HG03354 (cell line): Measurements from ENCODE around the gene RAI1.

Experiments
- ATAC-seq: cut with Tn5 transposase; IDR thresholded peaks from one replicate; pipeline ENCODE4 v1.9.1; 2021; ENCODE audit warnings: mild to moderate bottlenecking; ENCODE audit not compliant: unreplicated experiment, poor library complexity, severe bottlenecking

Gene RAI1

GRCh38 chr17:17661834-17662385 lies 19.3 kb upstream of the RAI1 start:
- no peak for ATAC-seq

DNA sequence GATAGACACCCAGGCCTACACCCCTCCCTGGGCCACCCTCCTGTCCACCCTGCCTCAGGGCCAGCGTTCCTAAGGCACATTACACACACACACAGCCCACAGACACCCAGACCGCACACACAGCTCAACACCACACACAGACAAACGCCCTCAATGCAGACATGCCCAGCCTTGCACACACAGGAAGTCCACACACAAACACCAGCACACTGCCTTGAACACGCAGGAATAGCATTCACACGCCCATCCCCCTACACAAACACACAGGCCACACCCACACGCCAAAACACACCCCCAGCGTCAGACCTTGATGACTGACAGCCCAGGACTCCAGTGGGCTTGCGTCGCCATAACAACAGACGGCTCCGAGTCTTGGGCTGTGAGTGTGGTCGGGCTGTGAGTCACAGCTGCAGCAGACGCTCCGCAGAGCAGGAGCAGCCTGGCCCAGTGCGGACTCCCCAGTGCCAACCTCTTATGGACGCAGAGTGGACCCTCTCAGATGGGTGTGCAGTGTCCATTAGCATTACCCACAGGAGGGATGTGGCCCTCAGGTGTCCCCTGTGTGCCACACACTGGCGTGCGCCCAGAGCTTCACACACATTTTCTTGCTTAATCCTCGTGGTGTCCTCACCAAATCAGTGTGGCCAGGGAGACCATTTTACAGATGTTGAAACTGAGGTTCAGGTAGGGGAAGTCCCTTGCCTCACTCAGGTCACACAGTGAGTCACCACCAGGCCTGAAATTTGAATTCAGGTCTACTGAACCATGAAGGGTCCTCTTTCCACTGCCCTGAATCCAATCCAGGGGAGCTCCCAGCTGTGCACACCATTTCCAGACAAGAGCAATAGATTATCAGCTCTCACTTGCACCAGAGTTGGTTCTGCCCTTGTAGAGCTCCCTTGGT lies 17.8 kb upstream of the RAI1 start:
- ATAC-seq, result peak; percentile 87

DNA sequence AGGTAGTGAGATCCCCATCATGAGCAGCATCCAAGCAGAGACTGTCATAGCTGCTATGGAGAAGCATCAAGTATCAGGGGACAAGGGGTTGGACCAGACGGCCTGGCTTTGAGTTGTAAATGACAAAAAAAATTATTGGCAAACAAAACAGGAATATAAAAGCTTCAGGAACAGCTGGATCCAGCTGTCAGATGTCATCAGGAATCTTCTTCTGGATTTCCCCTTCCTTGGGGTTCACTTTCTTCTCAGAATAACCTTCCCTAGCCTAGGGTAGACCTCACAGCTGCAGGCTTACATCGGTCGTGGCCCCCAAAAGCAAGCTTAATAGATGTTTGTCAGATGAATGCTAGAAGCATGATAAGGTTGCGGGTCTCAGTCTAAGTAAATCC lies 17.2 kb upstream of the RAI1 start:
- no peak for ATAC-seq

- no peak for ATAC-seq
Observed at GRCh38 chr17:17665255-17665654, 16.0 kb upstream of the RAI1 start.

- ATAC-seq, result no peak
Observed at GRCh38 chr17:17666111-17666714, 15.0 kb upstream of the RAI1 start.

GRCh38 chr17:17667231-17667630 lies 14.0 kb upstream of the RAI1 start:
- no peak for ATAC-seq

- no peak for ATAC-seq
Observed at GRCh38 chr17:17667947-17668346, 13.3 kb upstream of the RAI1 start.

- ATAC-seq, result no peak
Observed at GRCh38 chr17:17668358-17668757, 12.9 kb upstream of the RAI1 start.

GRCh38 chr17:17668775-17669579 lies 12.3 kb upstream of the RAI1 start:
- ATAC-seq, result no peak

DNA sequence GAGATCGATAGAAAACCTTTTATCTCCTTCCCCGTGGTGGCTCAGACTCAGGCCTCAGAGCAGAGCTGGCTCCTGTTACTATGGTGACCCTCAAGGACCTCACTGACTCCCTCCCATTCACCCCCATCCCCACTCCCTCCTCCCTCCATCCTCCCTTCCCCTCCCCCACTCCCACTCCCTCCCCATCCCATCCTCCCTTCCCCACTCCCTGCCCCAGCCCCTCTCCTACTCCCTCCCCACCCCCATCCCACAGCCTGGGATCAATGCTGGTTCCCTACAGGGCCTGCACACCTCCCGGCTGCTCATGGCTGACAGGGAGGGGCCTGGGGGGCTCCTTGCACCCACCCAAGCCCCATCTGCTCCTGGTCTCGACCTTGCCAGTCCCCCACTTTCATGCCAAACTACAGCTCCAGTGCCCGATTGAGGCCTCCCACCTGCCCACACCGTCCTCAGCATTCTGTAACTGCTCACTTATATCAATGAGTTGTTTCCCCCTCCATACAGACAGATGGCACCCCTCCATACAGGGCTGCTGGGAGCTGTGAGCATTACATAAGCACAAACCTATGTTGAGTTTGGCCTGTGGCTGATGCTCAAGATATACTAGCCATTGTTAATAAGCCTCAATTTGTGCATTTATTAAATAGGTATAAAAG lies 11.6 kb upstream of the RAI1 start:
- no peak for ATAC-seq

DNA sequence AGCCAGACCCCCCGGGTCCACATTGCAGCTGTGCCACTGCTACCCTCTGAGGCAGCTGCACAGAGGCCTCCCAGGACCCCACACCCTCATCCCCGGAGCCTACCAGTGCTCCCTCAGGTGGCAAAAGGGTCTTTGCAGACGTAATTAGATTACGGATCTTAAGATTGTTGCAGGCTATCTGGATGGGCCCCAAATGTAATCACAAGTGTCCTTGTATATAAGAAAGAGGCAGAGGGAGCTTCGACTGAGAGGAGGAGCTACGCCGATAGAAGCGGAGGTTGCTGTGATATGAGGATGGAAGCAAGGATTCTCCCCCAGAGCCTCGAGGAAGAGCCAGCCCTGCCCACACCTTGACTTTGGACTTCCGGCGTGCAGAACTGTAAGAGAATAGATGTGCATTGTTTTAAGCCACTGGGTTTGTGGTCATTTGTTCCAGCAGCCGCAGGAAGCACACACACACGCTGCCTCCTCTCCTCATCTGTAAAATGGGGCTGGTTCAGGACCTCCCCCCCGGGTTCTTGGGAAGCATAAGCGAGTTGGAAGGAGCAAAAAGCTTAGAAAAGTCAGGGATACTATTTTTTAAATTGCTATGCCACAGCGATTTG lies 10.5 kb upstream of the RAI1 start:
- no peak for ATAC-seq

- no peak for ATAC-seq
Observed at GRCh38 chr17:17671369-17672129, 9.7 kb upstream of the RAI1 start.

GRCh38 chr17:17672453-17673368 lies 8.5 kb upstream of the RAI1 start:
- ATAC-seq, result no peak

DNA sequence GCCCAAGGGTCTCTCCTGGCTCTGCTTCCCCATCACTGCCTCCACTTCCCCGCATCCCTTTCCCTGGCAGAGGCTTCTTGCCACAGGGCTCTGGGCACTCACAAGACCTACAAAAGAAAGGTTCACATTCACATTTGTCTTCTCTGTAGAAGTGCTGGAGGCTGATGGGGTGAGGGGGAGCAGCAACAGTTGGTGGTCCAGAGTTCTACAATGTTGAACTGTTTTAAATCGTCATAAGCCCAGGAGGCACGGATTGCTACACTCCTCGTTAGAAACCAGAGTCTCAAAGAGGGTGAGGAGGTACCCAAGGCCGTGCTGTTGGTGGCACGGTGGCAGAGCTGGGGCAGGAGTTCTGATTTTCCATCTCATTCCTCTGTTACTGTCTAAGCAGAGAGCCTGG lies 5.8 kb upstream of the RAI1 start:
- no peak for ATAC-seq

GRCh38 chr17:17675925-17676534 lies 5.2 kb upstream of the RAI1 start:
- no peak for ATAC-seq

GRCh38 chr17:17676752-17677151 lies 4.5 kb upstream of the RAI1 start:
- ATAC-seq, result no peak

DNA sequence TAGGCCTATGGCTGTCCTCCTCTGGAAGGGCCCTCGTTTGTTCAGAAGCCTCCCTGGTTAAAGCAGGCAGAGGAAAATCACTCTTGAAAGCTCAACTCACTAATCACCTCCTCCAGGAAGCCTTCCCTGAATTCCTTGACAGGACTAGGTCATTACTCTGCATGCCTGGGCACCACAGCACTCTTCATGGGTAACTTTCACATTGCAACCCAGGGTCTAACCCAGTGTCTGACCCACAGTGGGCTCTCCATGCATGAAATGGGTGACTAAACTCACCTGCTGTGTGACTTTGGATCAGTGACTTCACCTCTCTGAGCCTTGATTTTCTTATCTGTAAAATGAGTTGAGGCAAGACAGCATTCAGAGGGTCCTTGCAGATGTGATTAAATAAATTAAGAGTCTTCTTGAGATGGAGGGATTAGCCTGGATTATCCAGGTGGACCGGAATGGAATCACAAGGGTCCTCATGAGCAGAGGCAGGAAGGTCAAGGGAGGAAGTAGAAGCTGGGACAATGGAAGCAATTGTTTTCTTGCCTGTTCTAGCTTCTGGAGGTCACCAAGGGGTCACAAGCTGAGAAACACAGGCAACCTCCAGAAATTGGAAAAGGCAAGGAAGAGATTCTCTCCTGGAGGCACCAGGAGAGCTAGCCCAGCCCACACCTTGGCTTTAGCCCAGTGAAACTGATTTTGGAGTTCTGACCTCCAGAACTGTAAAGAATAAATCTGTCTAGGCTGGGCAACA lies 3.8 kb upstream of the RAI1 start:
- ATAC-seq, result no peak
